GM18867 (cell line): ENCODE results near the gene GALNT1.

ENCODE experiments used
- ATAC-seq: cut with Tn5 transposase; IDR thresholded peaks from one replicate; pipeline ENCODE4 v1.9.1; 2021; ENCODE audit warnings: mild to moderate bottlenecking, moderate library complexity; ENCODE audit not compliant: unreplicated experiment

GALNT1 gene

DNA sequence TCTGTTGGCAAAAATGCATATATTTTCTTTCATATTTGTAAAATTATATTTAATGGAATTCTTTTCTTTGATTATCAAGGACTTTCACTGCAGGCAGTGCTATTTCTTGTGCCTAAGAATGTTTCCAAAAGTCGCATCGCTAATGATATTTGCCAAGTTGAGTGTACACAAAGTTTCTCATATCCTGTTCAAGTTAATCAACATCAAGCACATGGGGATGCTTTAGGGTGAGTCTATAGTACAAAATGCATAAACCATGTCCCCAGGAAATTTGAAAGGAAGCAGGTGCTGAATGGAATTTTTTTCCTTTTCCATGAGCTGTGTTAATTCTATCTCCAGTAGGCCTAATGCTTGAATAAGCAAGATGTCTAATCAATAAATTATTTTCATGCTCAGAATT lies 129.7 kb downstream of the GALNT1 start:
- ATAC-seq, result no peak

DNA sequence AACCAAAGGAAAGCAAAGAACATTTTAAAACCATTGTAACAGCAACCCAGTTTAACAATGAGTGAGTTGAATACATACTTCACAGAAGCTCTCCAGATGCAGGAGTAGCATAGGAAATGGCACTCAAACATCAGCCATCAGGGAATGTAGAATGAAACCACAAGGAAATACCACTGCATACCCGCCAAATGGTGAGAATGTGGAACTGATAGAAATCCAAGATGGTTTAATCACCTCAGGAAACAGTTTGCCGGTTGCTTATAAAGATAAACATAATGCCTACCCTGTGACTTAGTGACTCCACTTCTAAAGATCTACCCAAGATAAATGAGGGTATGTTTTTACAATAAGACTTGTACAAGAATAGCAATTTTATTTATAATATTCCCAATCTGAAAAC lies 132.0 kb downstream of the GALNT1 start:
- ATAC-seq, result no peak

DNA sequence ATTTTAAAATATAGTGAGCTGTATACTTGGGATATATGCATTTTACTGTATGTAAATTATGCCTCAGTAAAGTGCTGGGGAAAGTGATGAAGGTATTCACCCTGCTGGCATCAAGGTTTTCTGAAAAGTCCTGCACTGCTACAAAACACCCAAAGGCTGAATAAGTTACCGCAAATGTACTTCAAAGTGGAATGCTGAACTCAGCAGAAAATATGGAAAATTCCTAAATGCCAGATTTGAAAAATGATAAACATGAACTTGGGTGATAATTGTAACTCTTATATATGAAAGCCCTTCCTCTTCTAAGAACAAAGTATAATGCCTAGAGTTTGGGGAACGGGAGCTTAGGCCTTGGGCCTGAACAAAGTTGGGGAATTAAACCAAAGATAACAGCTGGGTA lies 133.0 kb downstream of the GALNT1 start:
- no peak for ATAC-seq

DNA sequence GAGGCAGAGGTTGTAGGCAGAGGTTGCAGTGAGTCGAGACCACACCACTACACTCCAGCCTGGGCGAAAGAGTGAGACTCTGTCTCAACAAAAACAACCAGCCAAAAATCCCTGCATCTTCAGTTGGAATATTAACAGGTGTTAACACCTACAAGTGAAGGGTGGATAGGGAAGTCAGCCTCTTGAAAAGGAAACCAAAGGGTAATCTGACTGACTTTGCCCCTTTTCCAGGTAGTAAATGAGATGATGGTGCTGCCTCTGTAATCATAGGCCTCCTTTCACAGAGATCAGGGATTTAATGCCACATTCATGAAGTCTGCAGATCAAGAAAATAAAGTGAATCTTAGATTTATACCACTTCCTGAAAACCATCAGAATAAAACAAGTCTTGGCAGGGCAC lies 133.6 kb downstream of the GALNT1 start:
- no peak for ATAC-seq

DNA sequence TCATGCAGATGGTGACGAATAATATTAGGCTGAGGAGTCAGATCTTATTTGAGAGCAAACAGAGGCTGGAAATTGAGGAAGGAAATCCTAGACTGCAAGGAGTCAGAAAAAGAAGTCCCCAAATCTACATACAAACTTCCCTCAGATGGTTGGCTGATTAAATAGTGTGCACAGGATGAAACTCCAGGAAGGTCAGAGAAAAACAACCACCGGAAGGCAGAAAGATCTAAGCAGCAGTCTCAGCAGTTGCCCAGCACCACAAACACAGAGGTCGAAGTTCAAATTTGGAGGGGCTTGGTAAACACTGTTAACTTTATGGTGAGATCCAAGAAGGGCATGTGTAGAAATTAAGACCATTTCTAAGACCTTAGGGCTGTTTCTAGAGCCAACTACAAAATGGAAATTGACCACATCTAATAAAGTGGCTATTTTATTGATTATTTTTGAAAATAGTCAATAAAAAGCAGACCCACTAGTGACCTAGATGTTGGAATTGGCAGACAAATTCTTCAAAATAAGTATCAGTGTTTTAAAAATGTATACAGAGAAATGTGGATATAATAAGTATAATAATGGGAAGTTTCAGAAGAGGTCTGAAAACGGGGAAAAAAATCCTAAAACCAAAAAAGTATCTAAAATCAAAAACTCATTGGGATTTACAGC lies 134.8 kb downstream of the GALNT1 start:
- no peak for ATAC-seq

DNA sequence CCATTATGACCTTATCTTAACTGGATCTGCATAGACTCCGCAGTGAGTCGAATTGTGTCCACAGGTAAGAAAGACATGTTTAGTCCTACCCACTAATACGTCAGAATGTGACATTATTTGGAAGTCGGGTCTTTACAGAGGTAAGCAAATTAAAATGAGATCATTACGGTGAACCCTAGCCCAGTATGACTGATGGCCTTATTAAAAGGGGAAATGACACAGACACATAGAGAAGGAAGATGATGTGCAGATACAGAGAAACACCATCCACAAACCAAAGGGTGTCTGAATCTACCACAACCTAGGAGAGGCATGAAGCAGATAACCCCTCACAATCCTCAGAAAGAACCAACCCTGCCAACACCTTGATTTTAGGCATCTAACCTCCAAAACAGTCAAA lies 135.6 kb downstream of the GALNT1 start:
- no peak for ATAC-seq

DNA sequence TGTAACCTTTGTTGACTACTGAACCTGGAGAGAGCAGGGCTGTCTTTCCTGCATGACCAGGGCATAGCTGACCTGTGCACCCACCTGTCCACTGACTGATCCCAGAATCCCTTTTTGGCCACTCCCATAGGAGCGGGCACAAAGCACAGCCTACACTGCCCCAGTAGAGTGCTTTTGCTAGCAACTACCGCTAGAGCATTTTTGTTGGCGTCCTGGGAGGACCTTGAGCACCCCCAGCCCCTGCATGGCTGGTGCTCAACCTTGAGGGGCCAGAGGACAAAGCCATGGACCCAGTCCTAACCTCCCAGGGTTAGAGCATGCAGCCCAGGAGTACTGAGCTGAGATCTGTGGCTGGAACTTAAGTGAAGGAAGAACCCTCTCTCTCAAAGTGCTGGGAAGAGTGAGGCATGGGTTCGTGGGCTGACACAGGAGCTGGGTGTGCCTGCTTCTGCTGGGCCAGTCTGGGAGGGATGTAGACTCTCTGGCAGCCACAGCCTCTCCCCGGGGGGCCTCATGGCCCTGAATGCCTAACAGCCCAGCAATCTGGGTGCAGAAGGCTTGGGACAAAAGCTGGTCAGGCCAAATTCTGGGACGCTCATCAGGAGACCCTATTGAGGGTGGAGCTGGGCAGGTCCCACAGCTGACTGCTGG lies 140.0 kb downstream of the GALNT1 start:
- ATAC-seq, result no peak

DNA sequence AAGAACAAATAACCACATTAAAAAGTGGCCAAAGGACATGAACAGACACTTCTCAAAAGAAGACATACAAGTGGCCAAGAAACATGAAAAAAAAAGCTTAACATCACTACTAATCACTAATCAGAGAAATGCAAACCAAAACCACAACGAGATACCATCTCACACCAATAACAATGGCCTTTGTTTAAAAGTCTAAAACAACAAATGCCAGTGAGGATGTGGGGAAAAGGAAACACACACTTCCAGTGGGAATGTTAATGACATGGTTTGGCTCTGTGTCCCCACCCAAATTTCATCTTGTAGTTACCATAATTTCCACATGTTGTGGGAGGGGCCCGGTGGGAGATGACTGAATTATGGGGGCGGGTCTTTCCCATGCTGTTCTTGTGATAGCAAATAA lies 147.1 kb downstream of the GALNT1 start:
- no peak for ATAC-seq

DNA sequence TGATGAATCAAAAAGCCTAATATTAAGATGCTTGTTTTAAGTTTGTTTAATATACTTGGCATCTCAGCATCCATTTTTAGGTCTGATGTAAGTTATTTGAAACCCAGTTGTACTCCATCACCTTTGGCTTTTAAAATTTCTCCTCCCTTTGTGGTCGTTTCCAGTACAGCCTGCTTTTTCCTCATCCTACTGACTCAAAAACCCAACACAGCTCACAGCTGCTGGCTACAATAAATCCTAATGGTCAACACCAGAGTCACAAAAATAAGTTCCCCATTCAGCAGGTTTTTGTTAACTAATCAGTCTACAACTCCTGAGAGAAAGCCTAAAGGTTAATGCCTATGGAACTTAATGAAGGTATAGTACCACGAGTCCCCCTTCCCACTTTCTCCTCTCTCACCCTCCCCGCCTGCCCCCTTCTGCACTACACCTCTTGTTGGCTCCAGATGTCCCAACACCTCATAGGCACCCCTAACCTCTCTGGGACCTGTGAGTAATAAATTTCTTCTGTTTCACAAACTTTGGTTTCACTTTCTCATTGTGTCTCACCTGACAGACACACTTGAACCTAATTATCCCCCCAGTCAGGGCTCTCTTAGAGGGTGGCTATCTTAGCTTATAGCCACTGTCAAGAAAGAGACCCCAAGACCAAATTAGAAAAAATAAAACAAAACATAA lies 148.6 kb downstream of the GALNT1 start:
- no peak for ATAC-seq

DNA sequence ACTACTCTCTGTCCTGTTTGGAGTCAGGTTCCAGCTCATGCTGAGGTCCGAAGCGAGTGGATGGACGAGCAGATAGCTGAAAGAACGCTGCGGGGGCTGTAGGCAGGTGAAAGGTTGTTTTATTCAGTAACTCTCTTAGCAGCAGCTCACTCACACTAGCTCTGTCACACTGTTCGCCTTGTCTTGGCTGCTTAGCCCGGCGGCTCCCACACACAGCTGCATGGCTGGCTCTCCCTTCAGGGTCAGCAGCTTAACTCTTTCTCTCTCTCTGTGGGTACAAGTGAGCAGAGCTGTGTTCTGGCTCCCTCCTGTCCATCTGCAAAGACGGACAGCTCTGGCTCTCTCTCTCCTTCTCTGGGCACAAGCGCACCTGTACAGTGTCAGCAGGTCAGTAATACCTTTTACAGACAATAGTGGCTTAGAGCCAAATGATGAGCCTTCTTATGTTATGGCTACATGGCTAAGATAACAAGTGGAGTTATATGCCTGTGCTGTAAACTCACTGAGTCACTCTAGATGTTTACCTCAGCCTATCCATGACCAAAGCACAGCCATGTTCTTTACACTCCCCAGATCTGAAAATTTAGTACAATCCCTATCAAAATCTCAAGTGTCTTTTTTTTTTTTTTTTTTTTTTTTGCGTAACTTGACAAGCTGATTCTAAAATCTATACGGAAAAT lies 149.3 kb downstream of the GALNT1 start:
- ATAC-seq, result no peak

DNA sequence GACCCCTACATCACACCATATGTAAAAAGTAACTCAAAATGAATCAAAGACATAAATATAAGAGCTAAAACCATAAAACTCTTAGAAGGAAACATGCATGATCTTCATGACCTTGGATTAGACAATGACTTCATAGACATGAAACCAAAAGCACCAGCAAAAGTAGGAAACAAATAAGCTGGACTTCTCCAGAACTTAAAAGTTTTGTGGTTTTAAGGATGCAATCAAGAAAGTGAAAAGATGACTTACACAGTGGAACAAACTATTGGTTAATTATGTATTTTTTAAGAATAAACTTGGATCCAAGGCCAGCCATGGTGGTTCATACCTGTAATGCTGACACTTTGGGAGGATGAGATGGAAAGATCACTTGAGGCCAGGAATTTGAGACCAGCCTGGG lies 150.2 kb downstream of the GALNT1 start:
- ATAC-seq, result no peak

DNA sequence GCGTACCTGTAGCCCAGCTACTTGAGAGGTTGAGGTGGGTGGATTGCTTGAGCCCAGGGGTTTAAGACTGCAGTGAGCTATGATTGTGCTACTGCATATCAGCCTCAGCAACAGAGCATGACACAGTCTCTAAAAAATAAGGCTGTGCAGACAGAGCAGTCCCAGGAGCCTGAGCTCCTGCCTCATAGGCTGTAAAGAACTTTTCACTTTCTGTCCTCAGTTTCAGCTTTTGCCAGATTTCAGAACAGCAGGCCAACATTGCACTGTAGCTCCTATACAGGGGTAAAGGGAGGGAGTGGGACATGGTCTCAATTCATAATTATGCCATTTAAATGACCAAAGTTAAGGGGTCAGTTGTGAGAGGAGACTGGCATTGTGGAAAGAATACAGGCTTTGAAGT lies 150.6 kb downstream of the GALNT1 start:
- ATAC-seq, result no peak

DNA sequence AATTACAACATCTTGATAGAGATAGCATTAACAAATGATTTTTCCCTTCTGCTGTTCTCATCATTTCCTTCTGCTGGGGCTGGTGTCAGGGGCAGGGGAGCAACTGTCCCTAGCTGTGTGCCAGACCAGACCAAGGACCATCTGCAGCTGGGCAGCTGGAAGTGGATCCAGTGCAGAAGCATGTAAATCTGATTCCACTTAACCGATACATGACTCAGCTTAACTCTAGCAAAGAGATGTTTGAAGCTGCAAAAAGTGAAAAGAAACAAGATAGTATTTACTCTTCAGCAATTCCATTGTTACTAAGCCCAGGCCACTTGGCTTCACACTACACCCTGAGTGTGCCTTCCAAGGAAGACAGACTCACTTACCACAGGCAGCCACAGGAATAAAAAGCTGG lies 151.1 kb downstream of the GALNT1 start:
- ATAC-seq, result no peak

DNA sequence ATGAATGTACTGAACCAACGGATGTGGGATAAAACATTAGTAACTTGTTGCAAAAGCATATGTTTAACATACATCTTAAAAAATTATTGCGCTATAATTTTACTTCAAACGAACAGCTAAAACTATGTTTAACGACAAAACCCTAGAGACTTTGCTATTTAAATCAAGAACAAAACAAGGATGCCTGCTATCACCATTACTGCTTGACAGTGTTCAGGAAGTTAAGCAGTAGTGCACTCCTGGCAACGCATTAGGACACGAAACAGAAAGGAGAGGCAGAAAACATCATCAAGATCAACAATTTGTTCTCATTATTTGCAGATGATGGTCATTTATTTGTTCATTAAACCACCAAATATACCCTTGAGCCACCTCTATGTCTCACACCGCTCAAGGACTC lies 151.9 kb downstream of the GALNT1 start:
- ATAC-seq, result no peak

DNA sequence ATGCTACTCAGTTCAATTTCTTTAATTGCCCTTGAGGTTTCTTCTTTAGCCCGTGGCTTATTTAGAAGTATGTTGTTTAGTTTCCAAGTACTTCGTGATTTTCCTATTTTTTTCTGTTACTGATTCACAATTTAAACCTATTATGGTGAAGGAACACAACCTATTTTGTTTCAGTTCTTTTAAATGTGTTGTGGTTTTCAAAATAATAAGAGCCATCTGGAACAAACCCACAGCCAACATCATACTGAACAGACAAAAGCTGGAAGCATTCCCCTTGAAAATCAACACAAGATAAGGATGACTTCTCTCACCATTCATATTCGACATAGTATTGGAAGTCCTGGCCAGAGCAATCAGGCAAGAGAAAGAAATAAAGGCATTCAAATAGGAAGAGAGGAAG lies 155.2 kb downstream of the GALNT1 start:
- no peak for ATAC-seq

DNA sequence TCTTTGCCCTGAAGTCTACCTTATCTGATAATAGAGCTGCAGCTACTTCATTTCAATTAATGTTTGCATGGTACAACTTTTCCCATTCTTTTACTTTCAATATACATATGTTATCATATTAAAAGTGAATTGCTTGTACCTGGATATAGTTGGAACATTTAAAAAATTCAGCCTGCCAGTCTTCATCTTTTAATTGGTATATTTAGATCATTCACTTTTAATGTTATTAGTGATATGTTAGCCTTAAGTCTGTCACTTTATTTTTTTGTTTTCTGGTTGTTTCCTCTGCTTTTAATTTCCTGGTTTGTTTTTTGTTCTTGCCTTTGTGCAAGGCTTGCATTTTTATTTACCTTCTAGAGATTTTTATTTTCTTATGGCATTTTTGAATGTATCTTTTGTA lies 158.2 kb downstream of the GALNT1 start:
- ATAC-seq, result no peak

DNA sequence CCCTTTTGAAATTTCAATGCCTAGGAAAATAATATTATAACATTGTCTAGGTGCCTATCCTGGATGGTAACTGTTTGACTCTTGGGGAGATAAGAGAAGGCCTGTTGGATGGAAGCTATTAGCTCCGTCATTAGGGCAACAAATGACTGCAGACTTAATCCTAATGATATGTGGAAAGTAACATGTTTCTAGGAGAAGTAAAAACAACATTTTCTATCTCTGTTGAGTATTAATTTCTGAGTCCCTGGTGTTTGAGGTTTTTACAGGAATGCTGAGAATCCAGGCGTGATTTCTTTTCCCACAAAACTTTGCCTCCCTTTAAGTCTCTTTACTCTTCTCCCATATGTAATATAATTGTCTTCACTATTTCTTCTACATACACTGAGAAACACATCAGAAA lies 159.1 kb downstream of the GALNT1 start:
- no peak for ATAC-seq

DNA sequence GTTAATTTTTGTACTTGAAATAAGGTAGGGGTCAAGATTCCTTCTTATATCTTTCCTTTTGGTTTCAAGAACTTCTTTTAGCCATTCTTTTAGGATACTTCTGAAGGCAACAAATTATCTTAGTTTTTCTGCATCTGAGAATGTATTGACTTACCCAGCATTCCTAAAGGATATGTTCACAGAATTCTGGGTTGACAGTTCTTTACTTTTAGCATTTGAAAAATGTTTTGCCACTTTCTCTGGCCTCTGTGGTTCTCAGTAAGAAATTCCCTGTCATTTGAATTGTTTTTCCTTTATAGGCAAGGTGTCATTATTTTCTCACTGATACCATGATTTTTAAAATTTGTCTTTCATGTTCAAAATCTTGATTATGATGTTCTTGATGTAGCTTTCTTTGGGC lies 162.4 kb downstream of the GALNT1 start:
- no peak for ATAC-seq

DNA sequence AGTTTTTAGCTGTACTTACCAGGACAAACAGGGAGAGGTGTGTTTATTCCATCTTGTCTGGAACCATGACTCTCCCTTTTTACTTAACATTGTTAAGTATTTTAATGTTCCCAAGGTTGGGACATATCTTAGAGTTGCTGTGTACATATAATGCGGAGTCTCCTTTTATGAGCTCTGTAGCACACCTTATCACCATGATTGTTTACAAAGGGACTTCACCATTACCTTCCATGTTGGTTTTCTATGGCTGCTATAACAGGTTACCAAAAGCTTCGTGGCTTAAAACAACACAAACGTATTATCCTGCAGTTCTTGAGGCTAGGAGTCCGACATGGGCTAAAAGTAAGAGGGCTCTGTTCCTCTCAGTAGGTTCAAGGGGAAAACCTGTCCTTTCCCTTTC lies 164.3 kb downstream of the GALNT1 start:
- ATAC-seq, result no peak

DNA sequence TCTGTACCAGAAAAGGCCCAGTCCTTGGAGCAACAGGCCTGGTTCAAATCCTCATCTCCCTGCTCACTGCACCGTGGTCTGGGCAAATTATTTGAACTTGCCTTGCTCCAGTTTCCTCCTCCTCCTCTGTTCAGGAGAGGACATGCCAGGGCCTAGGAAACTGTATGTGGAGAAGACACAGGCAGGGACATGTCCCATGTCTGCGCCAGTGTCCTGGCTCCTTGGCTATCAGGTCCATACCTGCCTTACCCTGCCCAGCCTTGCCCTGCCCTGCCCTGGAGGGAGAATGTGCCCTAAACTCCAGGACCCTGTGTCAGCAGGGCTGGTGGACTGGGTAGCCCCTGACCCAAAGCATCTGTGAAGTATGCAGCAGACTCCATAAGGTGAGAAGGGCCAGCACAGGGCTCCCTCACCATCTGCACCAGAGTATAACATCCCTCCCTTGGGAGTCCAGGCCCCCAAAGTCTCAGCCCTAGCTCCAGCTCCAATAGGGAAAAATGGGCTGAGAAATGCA lies 165.3 kb downstream of the GALNT1 start:
- no peak for ATAC-seq

DNA sequence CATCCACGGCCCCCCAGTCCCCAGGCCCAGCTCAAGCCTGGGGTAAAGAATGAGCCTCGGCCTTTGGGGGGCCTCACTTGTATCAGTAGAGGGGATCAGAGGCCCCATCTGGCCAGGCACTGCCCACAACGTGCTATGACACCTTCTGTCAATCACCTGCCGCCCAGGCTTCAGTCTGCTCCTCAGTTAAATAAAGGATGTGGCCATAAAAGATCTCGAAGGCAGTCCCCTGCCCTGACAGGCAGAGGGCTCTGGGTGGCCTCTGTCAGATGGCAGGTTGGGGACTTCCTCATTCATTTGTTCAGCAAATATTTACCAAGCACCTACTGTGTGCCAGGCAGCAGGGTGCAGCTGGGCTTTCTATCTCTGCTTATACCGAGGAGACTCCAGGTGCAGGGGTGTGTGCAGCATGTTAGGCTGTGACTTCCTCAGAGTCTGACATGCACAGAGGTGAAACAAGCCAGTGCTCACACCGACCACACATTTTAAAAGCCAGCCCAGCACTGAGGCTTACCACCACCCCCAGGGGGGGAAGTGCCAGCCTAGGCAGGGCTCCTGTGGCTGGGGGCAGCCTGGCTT lies 166.4 kb downstream of the GALNT1 start:
- ATAC-seq, result no peak
